ENCODE results near the gene FAM136A.

- TF ChIP-seq EZH2 (IDR thresholded peaks at IDR 0.05; ENCODE audit: borderline replicate concordance, low read depth, low read length, poor library complexity, severe bottlenecking) (no peak), CTCF (conservative IDR thresholded peaks at IDR 0.05; ENCODE audit: low read depth, low read length) (no peak)
Measured at GRCh38 chr2:70282439-70282838, 19.4 kb downstream of the FAM136A start.

Data from A673 (cell line).